Prostate gland (tissue), 2 donors: ENCODE results near the gene ELAVL2. TPM values are rescaled to one million over a fixed set of nuclear protein-coding genes. Genes with fewer than 3 reads are reported as not detected.

ENCODE experiments used
- DNase-seq: peaks from one replicate; pipeline ENCODE4 v3.0.0-alpha.2; 2019; ENCODE audit warnings: low spot score
- H3K27ac ChIP-seq, 2 donors: fragments of 200-600 bp; sonication (generic); 2 replicates each; pipeline ENCODE4 v1.5.1; 2017 to 2019
- H3K27me3 ChIP-seq: fragments of 200-600 bp; sonication (generic); replicated peaks from 2 replicates; pipeline ENCODE4 v1.5.1; 2019; ENCODE audit not compliant: insufficient read depth
- H3K36me3 ChIP-seq, 2 donors: fragments of 200-600 bp; sonication (generic); 1 replicate in 1 of 2; 2 replicates in 1 of 2; pipeline versions ENCODE4 v1.5.1 to v1.8.1; 2017 to 2019
- H3K4me1 ChIP-seq: fragments of 200-600 bp; sonication (generic); replicated peaks from 2 replicates; pipeline ENCODE4 v1.5.1; 2019
- H3K4me3 ChIP-seq, 2 donors: fragments of 200-600 bp; sonication (generic); 2 replicates each; pipeline ENCODE4 v1.5.1; 2017 to 2019
- H3K9me3 ChIP-seq: fragments of 200-600 bp; sonication (generic); 2 replicates; pipeline ENCODE4 v1.5.1; 2017
- CTCF ChIP-seq, 4 experiments: fragments of 200-600 bp in 2 of 4; fragments of 450-650 bp in 2 of 4; sonication (generic) in 2 of 4; IDR thresholded peaks; 1 replicate in 3 of 4; 2 replicates in 1 of 4; pipeline ENCODE4 v1.5.1; 2016 to 2019; ENCODE audit warnings: antibody characterized with exemption in 4 of 4, mild to moderate bottlenecking in 2 of 4, moderate library complexity in 2 of 4
- POLR2A ChIP-seq: fragments of 450-650 bp; IDR thresholded peaks from one replicate; pipeline ENCODE4 v1.6.1; 2016; ENCODE audit warnings: antibody characterized with exemption, mild to moderate bottlenecking
- POLR2AphosphoS5 ChIP-seq: sonication (generic); formaldehyde crosslinking; IDR thresholded peaks from one replicate; pipeline ENCODE4 v1.6.1; 2017; ENCODE audit warnings: antibody characterized with exemption
- WGBS: methylation state at CpG from one replicate; pipeline ENCODE4 v1.1.5; 2018; 5-methylcytosine and 5-hydroxymethylcytosine counted together
- intact Hi-C: fragments of 100-400 bp; cut with DNase I; formaldehyde crosslinking; loops from one replicate; pipeline ENCODE4 v1.14.2; 2022
- total RNA-seq, 2 donors: library from RNA; depleted of rRNA; stranded (reverse); fragments of >200 nt; gene quantifications; one replicate each; pipeline ENCODE4 v1.1.0, GENCODE V29; 2016

The ELAVL2 gene
- total RNA-seq, 2 donors from 2014 or later = 0.55 to 43.1 TPM

GRCh38 chr9:23783509-23783908 lies 42.5 kb downstream of the ELAVL2 start:
- TF ChIP-seq POLR2AphosphoS5 (no peak), CTCF (IDR thresholded peaks at IDR 0.05) (no peak), POLR2A (no peak)
- Histone ChIP-seq H3K27me3 (no peaks in the 10 kb centered on the region), H3K4me3 (no peak overlapping the region)

DNA sequence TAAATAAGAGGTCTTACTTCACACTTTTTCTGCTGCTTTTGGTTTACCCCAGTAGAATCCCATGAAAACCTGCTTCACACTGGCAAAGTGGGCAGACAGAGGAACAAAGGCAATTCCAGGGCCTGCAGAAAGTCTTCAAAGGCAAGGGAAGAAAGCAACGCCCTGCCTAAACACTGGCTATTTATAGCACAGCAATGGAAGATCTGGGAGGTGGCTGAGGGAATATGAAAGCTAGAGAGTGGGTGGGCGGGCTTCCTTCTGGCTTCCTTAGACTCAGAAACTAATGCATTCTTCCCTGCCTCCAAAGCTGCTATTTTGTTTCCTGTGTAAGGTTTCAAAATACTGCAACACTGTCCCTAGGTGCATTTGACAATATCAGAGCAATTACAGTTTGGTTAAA lies 46.8 kb downstream of the ELAVL2 start:
- TF ChIP-seq POLR2A = no peak
- no peak for TF ChIP-seq POLR2AphosphoS5
- no peak for TF ChIP-seq CTCF (IDR thresholded peaks at IDR 0.05)
- 33% methylated on average over 2 of the region's 2 CpGs for WGBS
- Histone ChIP-seq H3K27me3 (no peaks in the 10 kb centered on the region), H3K9me3 (no peaks in the 10 kb centered on the region), H3K4me3 (no peak overlapping the region), H3K4me1 (no peaks in the 10 kb centered on the region), H3K36me3 (no peaks in the 10 kb centered on the region), H3K27ac (no peak overlapping the region)
- intact Hi-C loops = no loop called here
- no peak for DNase-seq

More at GRCh38 chr9:23783509-23783908, 42.5 kb downstream of the ELAVL2 start:
- no peak for DNase-seq
- WGBS = 50% methylated on average over 1 of the region's 1 CpG
- intact Hi-C loops = no loop called here
- Histone ChIP-seq H3K27ac (no peak overlapping the region), H3K4me1 (no peaks in the 10 kb centered on the region), H3K9me3 (no peaks in the 10 kb centered on the region), H3K36me3 (no peaks in the 10 kb centered on the region)

GRCh38 chr9:23777328-23777727 lies 48.7 kb downstream of the ELAVL2 start:
- Histone ChIP-seq H3K27me3 (no peaks in the 10 kb centered on the region), H3K4me3 (no peak overlapping the region), H3K36me3 (no peaks in the 10 kb centered on the region), H3K4me1 (no peaks in the 10 kb centered on the region), H3K27ac (no peak overlapping the region), H3K9me3 (no peaks in the 10 kb centered on the region)
- DNase-seq = no peak
- 89% methylated on average over 5 of the region's 5 CpGs for WGBS
- TF ChIP-seq POLR2A = no peak
- TF ChIP-seq POLR2AphosphoS5 = no peak
- TF ChIP-seq CTCF (IDR thresholded peaks at IDR 0.05) = no peak
- intact Hi-C loops = no loop called here

- H3K9me3 ChIP-seq = no peaks in the 10 kb centered on the region
Measured at GRCh38 chr9:23775549-23775948, 50.5 kb downstream of the ELAVL2 start.

More at GRCh38 chr9:23775549-23775948, 50.5 kb downstream of the ELAVL2 start:
- intact Hi-C loops = no loop called here
- no peaks in the 10 kb centered on the region for H3K4me1 ChIP-seq
- WGBS = 71% methylated on average over 6 of the region's 6 CpGs
- no peak overlapping the region for H3K27ac ChIP-seq
- no peaks in the 10 kb centered on the region for H3K36me3 ChIP-seq
- TF ChIP-seq POLR2A = no peak
- no peak for TF ChIP-seq CTCF (IDR thresholded peaks at IDR 0.05)
- no peak for DNase-seq
- H3K27me3 ChIP-seq = no peaks in the 10 kb centered on the region
- H3K4me3 ChIP-seq = no peak overlapping the region
